Gastrocnemius medialis (tissue), 4 donors: ENCODE results near the gene ABCC8.

ENCODE experiments used
- CTCF ChIP-seq, 5 experiments: fragments of 450-650 bp in 3 of 5; fragments of 200-600 bp in 2 of 5; sonication (generic) in 2 of 5; IDR thresholded peaks in 4 of 5; conservative IDR thresholded peaks in 1 of 5; 1 replicate in 4 of 5; 2 replicates in 1 of 5; pipeline ENCODE4 v1.5.1; 2016 to 2019; ENCODE audit warnings: antibody characterized with exemption in 5 of 5, mild to moderate bottlenecking in 3 of 5, moderate library complexity in 3 of 5
- POLR2A ChIP-seq, 2 donors: fragments of 450-650 bp; IDR thresholded peaks; one replicate each; pipeline ENCODE4 v1.6.1; 2017; ENCODE audit warnings: antibody characterized with exemption in 2 of 2, mild to moderate bottlenecking in 2 of 2, moderate library complexity in 2 of 2

- no peak for TF ChIP-seq CTCF (IDR thresholded peaks at IDR 0.05 in 4 of 5, conservative IDR thresholded peaks at IDR 0.05 in 1 of 5)
- TF ChIP-seq POLR2A (IDR thresholded peaks at IDR 0.05) = no peak
Observed at GRCh38 chr11:17469998-17470397, 6.6 kb downstream of the ABCC8 start.
